ENCODE data around the gene UBE2QL1. TPM values are rescaled to one million over a fixed set of nuclear protein-coding genes. Genes with fewer than 3 reads are reported as not detected.

Gene UBE2QL1
- polyA plus RNA-seq, 1 of the 3 experiments (the other 2 are of a cell fraction): 0.28 TPM

DNA sequence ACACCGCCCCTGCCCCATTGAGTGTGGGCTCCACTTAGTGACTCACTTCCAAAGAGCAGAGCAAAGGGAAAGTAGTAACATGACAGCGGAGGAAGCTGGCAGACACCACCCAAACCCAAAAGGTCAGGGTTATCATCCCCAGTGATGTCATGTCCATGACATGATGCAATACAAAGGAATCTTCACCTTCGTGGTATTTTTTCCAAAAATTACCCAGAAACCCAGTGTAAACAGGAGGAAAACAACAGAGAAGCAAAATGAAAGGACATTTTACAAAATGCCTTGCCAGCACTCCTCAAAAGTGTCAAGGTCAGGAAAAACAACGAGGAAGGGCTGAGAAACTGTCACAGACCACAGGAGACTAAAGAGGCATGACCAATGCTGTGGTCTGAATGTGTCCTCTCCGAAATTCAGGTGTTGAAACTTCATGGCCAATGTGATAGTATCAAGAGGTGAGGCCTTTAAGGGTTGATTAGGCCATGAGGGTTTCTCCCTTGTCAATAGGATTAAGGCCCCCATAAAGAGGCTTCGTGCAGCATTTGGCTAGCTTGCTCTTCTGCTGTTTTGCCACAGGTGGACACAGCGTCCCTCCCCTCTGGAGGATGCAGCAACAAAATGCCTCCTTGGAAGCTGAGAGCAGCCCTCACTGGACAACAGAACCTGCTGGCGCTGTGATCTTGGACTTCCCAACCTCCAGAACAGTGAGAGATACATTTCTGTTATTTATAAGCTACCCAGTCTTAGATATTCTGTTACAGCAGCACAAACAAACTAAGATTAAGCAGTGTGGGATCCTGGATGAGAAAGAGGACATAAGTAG is 39.8 kb upstream of the UBE2QL1 start:
- Histone ChIP-seq H3F3A (replicated peaks; ENCODE audit: insufficient read depth) (no peaks in the 10 kb centered on the region), H3K36me3 (replicated peaks in 1 of 2; ENCODE audit: control insufficient read depth in 1 of 2, insufficient read depth in 2 of 2, low read length in 1 of 2) (no peaks in the 10 kb centered on the region), H3K4me3 (ENCODE audit: low read depth in 2 of 2, low read length in 1 of 2) (no peak overlapping the region), H3K9me2 (no peaks in the 10 kb centered on the region), H3K9me3 (no peaks in the 10 kb centered on the region), H3K4me2 (no peak overlapping the region), H3K27me3 (ENCODE audit: insufficient read depth) (no peaks in the 10 kb centered on the region), H2AFZ (ENCODE audit: low read depth) (no peak overlapping the region), H3K79me2 (ENCODE audit: insufficient read depth) (no peaks in the 10 kb centered on the region), H3K4me1 (ENCODE audit: control insufficient read depth in 1 of 2, insufficient read depth in 2 of 2, low read depth in 1 of 2, low read length in 1 of 2) (no peaks in the 10 kb centered on the region), H4K20me1 (ENCODE audit: insufficient read depth) (no peaks in the 10 kb centered on the region), H3K27ac (ENCODE audit: low read depth in 2 of 2, low read length in 1 of 2) (no peak overlapping the region), H3K9ac (no peak overlapping the region)
- TF ChIP-seq, protein P1, sequence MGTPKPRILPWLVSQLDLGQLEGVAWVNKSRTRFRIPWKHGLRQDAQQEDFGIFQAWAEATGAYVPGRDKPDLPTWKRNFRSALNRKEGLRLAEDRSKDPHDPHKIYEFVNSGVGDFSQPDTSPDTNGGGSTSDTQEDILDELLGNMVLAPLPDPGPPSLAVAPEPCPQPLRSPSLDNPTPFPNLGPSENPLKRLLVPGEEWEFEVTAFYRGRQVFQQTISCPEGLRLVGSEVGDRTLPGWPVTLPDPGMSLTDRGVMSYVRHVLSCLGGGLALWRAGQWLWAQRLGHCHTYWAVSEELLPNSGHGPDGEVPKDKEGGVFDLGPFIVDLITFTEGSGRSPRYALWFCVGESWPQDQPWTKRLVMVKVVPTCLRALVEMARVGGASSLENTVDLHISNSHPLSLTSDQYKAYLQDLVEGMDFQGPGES (IDR thresholded peaks at IDR 0.05; ENCODE audit: low read depth, low read length): no peak
- no peak for TF ChIP-seq SIN3A (IDR thresholded peaks at IDR 0.05; ENCODE audit: borderline replicate concordance, low read depth, low read length)
- TF ChIP-seq, protein P2, sequence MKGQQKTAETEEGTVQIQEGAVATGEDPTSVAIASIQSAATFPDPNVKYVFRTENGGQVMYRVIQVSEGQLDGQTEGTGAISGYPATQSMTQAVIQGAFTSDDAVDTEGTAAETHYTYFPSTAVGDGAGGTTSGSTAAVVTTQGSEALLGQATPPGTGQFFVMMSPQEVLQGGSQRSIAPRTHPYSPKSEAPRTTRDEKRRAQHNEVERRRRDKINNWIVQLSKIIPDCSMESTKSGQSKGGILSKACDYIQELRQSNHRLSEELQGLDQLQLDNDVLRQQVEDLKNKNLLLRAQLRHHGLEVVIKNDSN (IDR thresholded peaks at IDR 0.05; ENCODE audit: borderline replicate concordance, low read depth): no peak
- TF ChIP-seq, protein P3, sequence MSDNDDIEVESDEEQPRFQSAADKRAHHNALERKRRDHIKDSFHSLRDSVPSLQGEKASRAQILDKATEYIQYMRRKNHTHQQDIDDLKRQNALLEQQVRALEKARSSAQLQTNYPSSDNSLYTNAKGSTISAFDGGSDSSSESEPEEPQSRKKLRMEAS (IDR thresholded peaks at IDR 0.05; ENCODE audit: low read depth): no peak
- no peak for TF ChIP-seq EP300 (IDR thresholded peaks at IDR 0.05; ENCODE audit: borderline replicate concordance in 1 of 2, low read depth in 1 of 2, low read length in 1 of 2)
- TF ChIP-seq GATA2 (CRISPR knock-in tag; IDR thresholded peaks at IDR 0.05): no peak
- TF ChIP-seq ELF1 (IDR thresholded peaks at IDR 0.05): no peak
- no peak for TF ChIP-seq FOXM1 (IDR thresholded peaks at IDR 0.05; ENCODE audit: low read depth)
- TF ChIP-seq TAF1 (IDR thresholded peaks at IDR 0.05; ENCODE audit: borderline replicate concordance, low read depth, low read length): no peak
- TF ChIP-seq CHD2 (IDR thresholded peaks at IDR 0.05; ENCODE audit: low read length, partially characterized antibody): no peak
- TF ChIP-seq RAD21 (IDR thresholded peaks at IDR 0.05; ENCODE audit: low read length): no peak
- no peak for TF ChIP-seq YY1 (IDR thresholded peaks at IDR 0.05; ENCODE audit: low read depth)
- TF ChIP-seq, protein P4, sequence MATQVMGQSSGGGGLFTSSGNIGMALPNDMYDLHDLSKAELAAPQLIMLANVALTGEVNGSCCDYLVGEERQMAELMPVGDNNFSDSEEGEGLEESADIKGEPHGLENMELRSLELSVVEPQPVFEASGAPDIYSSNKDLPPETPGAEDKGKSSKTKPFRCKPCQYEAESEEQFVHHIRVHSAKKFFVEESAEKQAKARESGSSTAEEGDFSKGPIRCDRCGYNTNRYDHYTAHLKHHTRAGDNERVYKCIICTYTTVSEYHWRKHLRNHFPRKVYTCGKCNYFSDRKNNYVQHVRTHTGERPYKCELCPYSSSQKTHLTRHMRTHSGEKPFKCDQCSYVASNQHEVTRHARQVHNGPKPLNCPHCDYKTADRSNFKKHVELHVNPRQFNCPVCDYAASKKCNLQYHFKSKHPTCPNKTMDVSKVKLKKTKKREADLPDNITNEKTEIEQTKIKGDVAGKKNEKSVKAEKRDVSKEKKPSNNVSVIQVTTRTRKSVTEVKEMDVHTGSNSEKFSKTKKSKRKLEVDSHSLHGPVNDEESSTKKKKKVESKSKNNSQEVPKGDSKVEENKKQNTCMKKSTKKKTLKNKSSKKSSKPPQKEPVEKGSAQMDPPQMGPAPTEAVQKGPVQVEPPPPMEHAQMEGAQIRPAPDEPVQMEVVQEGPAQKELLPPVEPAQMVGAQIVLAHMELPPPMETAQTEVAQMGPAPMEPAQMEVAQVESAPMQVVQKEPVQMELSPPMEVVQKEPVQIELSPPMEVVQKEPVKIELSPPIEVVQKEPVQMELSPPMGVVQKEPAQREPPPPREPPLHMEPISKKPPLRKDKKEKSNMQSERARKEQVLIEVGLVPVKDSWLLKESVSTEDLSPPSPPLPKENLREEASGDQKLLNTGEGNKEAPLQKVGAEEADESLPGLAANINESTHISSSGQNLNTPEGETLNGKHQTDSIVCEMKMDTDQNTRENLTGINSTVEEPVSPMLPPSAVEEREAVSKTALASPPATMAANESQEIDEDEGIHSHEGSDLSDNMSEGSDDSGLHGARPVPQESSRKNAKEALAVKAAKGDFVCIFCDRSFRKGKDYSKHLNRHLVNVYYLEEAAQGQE (IDR thresholded peaks at IDR 0.05; ENCODE audit: low read depth, low read length): no peak
- TF ChIP-seq, protein P5, sequence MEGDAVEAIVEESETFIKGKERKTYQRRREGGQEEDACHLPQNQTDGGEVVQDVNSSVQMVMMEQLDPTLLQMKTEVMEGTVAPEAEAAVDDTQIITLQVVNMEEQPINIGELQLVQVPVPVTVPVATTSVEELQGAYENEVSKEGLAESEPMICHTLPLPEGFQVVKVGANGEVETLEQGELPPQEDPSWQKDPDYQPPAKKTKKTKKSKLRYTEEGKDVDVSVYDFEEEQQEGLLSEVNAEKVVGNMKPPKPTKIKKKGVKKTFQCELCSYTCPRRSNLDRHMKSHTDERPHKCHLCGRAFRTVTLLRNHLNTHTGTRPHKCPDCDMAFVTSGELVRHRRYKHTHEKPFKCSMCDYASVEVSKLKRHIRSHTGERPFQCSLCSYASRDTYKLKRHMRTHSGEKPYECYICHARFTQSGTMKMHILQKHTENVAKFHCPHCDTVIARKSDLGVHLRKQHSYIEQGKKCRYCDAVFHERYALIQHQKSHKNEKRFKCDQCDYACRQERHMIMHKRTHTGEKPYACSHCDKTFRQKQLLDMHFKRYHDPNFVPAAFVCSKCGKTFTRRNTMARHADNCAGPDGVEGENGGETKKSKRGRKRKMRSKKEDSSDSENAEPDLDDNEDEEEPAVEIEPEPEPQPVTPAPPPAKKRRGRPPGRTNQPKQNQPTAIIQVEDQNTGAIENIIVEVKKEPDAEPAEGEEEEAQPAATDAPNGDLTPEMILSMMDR (IDR thresholded peaks at IDR 0.05): no peak
- TF ChIP-seq, protein P6, sequence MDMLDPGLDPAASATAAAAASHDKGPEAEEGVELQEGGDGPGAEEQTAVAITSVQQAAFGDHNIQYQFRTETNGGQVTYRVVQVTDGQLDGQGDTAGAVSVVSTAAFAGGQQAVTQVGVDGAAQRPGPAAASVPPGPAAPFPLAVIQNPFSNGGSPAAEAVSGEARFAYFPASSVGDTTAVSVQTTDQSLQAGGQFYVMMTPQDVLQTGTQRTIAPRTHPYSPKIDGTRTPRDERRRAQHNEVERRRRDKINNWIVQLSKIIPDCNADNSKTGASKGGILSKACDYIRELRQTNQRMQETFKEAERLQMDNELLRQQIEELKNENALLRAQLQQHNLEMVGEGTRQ (IDR thresholded peaks at IDR 0.05; ENCODE audit: borderline replicate concordance, low read depth, low read length): no peak
- TF ChIP-seq, protein P7, sequence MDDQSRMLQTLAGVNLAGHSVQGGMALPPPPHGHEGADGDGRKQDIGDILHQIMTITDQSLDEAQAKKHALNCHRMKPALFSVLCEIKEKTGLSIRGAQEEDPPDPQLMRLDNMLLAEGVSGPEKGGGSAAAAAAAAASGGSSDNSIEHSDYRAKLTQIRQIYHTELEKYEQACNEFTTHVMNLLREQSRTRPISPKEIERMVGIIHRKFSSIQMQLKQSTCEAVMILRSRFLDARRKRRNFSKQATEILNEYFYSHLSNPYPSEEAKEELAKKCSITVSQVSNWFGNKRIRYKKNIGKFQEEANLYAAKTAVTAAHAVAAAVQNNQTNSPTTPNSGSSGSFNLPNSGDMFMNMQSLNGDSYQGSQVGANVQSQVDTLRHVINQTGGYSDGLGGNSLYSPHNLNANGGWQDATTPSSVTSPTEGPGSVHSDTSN (IDR thresholded peaks at IDR 0.05): no peak
- TF ChIP-seq TCF12 (IDR thresholded peaks at IDR 0.05): no peak
- no peak for TF ChIP-seq RCOR1 (IDR thresholded peaks at IDR 0.05; ENCODE audit: low read length)
- TF ChIP-seq POLR2AphosphoS5 (IDR thresholded peaks at IDR 0.05; ENCODE audit: low read depth, low read length): no peak
- TF ChIP-seq, protein P8, sequence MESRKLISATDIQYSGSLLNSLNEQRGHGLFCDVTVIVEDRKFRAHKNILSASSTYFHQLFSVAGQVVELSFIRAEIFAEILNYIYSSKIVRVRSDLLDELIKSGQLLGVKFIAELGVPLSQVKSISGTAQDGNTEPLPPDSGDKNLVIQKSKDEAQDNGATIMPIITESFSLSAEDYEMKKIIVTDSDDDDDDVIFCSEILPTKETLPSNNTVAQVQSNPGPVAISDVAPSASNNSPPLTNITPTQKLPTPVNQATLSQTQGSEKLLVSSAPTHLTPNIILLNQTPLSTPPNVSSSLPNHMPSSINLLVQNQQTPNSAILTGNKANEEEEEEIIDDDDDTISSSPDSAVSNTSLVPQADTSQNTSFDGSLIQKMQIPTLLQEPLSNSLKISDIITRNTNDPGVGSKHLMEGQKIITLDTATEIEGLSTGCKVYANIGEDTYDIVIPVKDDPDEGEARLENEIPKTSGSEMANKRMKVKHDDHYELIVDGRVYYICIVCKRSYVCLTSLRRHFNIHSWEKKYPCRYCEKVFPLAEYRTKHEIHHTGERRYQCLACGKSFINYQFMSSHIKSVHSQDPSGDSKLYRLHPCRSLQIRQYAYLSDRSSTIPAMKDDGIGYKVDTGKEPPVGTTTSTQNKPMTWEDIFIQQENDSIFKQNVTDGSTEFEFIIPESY (IDR thresholded peaks at IDR 0.05; ENCODE audit: borderline replicate concordance, low read depth): no peak
- DNase-seq: no peak
- 34% methylated on average over 7 of the region's 8 CpGs for whole genome bisulfite sequencing (ENCODE audit: low lambda C conversion rate)
- ChIA-PET CTCF (interaction anchor here (1.4 kb wide), 1 partner anchor 10 kb away, joined by 3 read pairs; no protein-coding TSS in a partner anchor), POLR2A (no interaction called here)

All from SK-N-SH (cell line).